ENCODE measurements around the gene SLC6A17. TPM values are rescaled to one million over a fixed set of nuclear protein-coding genes. Genes with fewer than 3 reads are reported as not detected.

Gene SLC6A17
- total RNA-seq, 1 donor from 2014 or later = 0.35 TPM

GRCh38 chr1:110249256-110249655 lies 99.0 kb downstream of the SLC6A17 start:
- H3K4me3 ChIP-seq (ENCODE audit: low read depth, low read length) = no peak overlapping the region
- DNase-seq (ENCODE audit: low read depth) = no peak
- no peak for TF ChIP-seq CTCF (conservative IDR thresholded peaks at IDR 0.05; ENCODE audit: low read depth, low read length)

- DNase-seq (ENCODE audit: low read depth) = no peak
- no peak for TF ChIP-seq CTCF (conservative IDR thresholded peaks at IDR 0.05; ENCODE audit: low read depth, low read length)
Observed at GRCh38 chr1:110250008-110250407, 99.7 kb downstream of the SLC6A17 start.

GRCh38 chr1:110250749-110251148 lies 100.5 kb downstream of the SLC6A17 start:
- no peak overlapping the region for H3K4me3 ChIP-seq (ENCODE audit: low read depth, low read length)
- no peak for TF ChIP-seq CTCF (conservative IDR thresholded peaks at IDR 0.05; ENCODE audit: low read depth, low read length)
- no peak for DNase-seq (ENCODE audit: low read depth)

More at GRCh38 chr1:110250008-110250407, 99.7 kb downstream of the SLC6A17 start:
- no peak overlapping the region for H3K4me3 ChIP-seq (ENCODE audit: low read depth, low read length)

Other genes starting within 250 kb of the SLC6A17 start
- 12.6 and 20.1 TPM in 2 replicates for gene CSF1, start 239.6 kb upstream of the SLC6A17 start, total RNA-seq
- 46.4 and 54.9 TPM in 2 replicates for gene AHCYL1, start 165.7 kb upstream of the SLC6A17 start, total RNA-seq
- 28.6 and 28.9 TPM in 2 replicates for gene STRIP1, start 115.9 kb upstream of the SLC6A17 start, total RNA-seq
- not detected in 2 replicates for gene ALX3, start 79.8 kb upstream of the SLC6A17 start, total RNA-seq
- not detected in 2 replicates for gene UBL4B, start 38.1 kb upstream of the SLC6A17 start, total RNA-seq
- 2.1 and 4.2 TPM in 2 replicates for gene KCNC4, start 59.8 kb downstream of the SLC6A17 start, total RNA-seq
- gene RBM15, start 188.9 kb downstream of the SLC6A17 start, total RNA-seq = 19.9 and 24.2 TPM in 2 replicates
- 9.2 and 12.4 TPM in 2 replicates for gene SLC16A4, start 240.5 kb downstream of the SLC6A17 start, total RNA-seq

All from epithelial cell of proximal tubule (primary cell).